Measurements from ENCODE around the gene GPR25.

DNA sequence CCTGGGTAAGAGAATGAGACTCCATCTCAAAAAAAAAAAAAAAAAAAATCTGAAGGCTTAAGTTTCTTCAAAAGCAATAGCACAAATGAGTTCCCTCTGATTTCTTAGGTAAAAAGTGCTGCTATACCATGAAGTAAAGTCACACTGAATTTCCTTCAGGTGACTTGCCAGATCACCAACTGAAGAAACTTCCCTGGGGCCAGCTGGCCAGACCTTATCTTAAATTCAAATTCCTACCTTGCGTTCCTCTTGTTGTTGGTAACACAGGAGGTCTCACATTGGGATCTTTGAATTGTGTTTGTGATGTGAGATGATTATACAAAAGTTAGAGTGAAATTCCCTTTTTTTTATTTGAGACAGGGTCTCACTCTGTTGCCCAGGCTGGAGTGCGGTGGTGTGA, 33.7 kb downstream of the GPR25 start:
- TF ChIP-seq, protein P1, sequence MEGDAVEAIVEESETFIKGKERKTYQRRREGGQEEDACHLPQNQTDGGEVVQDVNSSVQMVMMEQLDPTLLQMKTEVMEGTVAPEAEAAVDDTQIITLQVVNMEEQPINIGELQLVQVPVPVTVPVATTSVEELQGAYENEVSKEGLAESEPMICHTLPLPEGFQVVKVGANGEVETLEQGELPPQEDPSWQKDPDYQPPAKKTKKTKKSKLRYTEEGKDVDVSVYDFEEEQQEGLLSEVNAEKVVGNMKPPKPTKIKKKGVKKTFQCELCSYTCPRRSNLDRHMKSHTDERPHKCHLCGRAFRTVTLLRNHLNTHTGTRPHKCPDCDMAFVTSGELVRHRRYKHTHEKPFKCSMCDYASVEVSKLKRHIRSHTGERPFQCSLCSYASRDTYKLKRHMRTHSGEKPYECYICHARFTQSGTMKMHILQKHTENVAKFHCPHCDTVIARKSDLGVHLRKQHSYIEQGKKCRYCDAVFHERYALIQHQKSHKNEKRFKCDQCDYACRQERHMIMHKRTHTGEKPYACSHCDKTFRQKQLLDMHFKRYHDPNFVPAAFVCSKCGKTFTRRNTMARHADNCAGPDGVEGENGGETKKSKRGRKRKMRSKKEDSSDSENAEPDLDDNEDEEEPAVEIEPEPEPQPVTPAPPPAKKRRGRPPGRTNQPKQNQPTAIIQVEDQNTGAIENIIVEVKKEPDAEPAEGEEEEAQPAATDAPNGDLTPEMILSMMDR (IDR thresholded peaks at IDR 0.05; ENCODE audit: insufficient read depth, low read depth, low read length), result no peak
- no peak for TF ChIP-seq EZH2 (IDR thresholded peaks at IDR 0.05; ENCODE audit: insufficient read depth, low read length)

Measured in astrocyte (in vitro differentiated cells and primary cell).